Measurements from ENCODE around the gene PPP3CA.

DNA sequence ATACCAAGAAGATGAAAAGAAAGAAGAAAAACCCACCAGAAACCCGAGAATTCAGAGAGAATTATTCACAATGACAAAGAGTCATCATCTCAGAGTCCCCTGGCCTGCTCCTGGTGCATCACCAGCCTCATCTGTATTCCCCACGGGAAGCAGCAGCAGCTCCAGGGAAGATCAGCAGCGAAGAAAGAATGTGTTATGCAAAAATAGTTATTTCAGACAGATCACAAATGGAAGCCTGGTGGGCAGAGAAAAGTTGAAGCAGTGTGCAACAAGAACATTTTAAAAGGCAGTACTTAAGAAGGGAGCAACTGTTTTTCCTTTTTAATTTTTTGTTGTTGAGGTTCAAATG, 189.2 kb downstream of the PPP3CA start:
- TF ChIP-seq TCF7L2 (IDR thresholded peaks at IDR 0.05; ENCODE audit: low read depth, low read length) (no peak), POLR2AphosphoS5 (IDR thresholded peaks at IDR 0.05; ENCODE audit: low read depth, low read length) (no peak), SIN3A (IDR thresholded peaks at IDR 0.05; ENCODE audit: borderline replicate concordance, insufficient read depth, low read depth, low read length) (no peak)
- TF ChIP-seq, protein P1, sequence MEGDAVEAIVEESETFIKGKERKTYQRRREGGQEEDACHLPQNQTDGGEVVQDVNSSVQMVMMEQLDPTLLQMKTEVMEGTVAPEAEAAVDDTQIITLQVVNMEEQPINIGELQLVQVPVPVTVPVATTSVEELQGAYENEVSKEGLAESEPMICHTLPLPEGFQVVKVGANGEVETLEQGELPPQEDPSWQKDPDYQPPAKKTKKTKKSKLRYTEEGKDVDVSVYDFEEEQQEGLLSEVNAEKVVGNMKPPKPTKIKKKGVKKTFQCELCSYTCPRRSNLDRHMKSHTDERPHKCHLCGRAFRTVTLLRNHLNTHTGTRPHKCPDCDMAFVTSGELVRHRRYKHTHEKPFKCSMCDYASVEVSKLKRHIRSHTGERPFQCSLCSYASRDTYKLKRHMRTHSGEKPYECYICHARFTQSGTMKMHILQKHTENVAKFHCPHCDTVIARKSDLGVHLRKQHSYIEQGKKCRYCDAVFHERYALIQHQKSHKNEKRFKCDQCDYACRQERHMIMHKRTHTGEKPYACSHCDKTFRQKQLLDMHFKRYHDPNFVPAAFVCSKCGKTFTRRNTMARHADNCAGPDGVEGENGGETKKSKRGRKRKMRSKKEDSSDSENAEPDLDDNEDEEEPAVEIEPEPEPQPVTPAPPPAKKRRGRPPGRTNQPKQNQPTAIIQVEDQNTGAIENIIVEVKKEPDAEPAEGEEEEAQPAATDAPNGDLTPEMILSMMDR (IDR thresholded peaks at IDR 0.05): no peak
